ENCODE data around the gene SLC22A5.

The SLC22A5 gene

DNA sequence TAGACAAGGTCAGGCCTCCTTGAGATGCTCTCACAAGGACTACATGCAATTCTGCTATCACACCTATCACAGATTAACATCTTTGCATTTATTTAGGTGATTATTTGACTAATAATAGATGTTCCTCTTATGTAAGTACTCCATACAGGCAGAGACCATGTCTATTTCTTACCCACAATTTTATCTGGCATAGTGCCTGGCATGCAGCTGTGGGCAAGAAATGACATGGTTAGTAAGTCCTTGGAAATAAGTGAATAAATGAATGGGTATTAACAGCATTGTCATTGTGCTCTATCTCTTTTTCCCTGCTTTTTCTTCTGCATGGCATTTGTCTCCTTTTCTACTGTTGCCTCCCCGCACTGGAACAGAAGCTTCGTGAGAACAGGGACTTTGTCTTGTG, 49.4 kb downstream of the SLC22A5 start:
- H3K79me2 ChIP-seq (ENCODE audit: insufficient read depth, low read depth) = peaks cover 38% of the 10 kb centered on the region
- H3K4me1 ChIP-seq (ENCODE audit: low read depth, poor library complexity, severe bottlenecking) = peaks cover 91% of the 10 kb centered on the region
- TF ChIP-seq, protein P1, sequence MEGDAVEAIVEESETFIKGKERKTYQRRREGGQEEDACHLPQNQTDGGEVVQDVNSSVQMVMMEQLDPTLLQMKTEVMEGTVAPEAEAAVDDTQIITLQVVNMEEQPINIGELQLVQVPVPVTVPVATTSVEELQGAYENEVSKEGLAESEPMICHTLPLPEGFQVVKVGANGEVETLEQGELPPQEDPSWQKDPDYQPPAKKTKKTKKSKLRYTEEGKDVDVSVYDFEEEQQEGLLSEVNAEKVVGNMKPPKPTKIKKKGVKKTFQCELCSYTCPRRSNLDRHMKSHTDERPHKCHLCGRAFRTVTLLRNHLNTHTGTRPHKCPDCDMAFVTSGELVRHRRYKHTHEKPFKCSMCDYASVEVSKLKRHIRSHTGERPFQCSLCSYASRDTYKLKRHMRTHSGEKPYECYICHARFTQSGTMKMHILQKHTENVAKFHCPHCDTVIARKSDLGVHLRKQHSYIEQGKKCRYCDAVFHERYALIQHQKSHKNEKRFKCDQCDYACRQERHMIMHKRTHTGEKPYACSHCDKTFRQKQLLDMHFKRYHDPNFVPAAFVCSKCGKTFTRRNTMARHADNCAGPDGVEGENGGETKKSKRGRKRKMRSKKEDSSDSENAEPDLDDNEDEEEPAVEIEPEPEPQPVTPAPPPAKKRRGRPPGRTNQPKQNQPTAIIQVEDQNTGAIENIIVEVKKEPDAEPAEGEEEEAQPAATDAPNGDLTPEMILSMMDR (conservative IDR thresholded peaks at IDR 0.05; ENCODE audit: low read depth, low read length) = no peak
- H2AFZ ChIP-seq (ENCODE audit: low read depth) = no peak overlapping the region
- H4K20me1 ChIP-seq (ENCODE audit: insufficient read depth) = no peaks in the 10 kb centered on the region
- H3K4me3 ChIP-seq (IDR thresholded peaks at IDR 0.05; ENCODE audit: insufficient read depth, low read depth, low read length) = no peak overlapping the region
- H3K27me3 ChIP-seq (ENCODE audit: insufficient read depth, low read depth) = no peaks in the 10 kb centered on the region
- peak overlapping the region; percentile 49 for H3K27ac ChIP-seq
- peak overlapping the region; percentile 100; the same call in 1 of the 2 replicates for H3K4me2 ChIP-seq
- H3K9ac ChIP-seq = no peak overlapping the region
- no peaks in the 10 kb centered on the region for H3K36me3 ChIP-seq (ENCODE audit: insufficient read depth)

DNA sequence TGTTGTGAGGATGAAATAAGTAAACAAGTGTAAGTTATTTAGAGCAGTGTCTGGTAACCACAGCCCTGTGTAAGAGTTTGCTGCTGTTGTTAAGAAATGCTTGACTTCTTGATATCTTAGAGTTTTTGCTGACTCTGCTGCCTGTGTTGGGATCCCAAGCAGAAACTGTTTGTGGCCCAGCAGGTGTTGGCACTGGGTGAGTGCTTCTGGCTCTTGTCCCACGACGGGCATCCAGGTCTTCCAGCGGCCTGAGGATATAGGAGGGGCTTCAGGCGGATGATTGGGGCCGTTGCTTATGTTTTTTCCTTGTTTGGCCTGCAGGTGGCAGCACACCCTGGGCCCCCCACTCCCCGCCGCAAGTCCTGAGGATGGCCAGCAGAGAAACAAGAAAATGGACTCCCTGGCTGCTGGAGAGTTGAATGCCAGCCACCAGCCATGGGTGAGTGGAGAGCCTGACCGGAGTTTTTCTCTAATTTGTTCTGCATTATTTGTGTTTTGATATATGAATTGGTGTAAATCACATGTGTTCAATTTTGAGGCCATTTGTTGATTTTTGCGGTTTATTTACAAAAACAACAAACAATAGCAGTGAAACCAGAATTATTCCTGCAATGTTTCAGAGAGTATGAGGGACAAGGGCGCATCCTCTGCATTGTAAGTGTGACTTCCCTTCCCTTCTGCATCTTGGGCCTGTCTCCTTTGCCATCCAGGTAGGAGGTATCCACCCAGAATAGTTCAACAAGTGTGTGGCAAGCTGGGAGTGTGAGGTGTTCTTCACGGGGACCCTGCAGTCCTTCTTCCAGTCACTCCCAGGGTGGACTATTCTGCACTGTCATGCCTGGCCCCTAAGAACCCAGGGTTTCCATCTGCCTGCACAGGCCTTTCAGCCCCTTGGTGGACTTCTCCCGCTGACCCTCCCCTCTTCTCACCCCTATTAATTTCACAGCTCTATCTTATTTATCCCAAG, 50.3 kb downstream of the SLC22A5 start:
- Histone ChIP-seq H3K4me3 (IDR thresholded peaks at IDR 0.05; ENCODE audit: insufficient read depth, low read depth, low read length) (no peak overlapping the region), H3K79me2 (ENCODE audit: insufficient read depth, low read depth) (peaks cover 38% of the 10 kb centered on the region), H3K9ac (peak overlapping the region; percentile 12; the same call in 1 of the 2 replicates), H3K4me2 (peak overlapping the region; percentile 100), H3K36me3 (ENCODE audit: insufficient read depth) (no peaks in the 10 kb centered on the region), H2AFZ (ENCODE audit: low read depth) (peak overlapping the region; percentile 37; the same call in 1 of the 2 replicates), H3K27ac (peak overlapping the region; percentile 49), H3K27me3 (ENCODE audit: insufficient read depth, low read depth) (no peaks in the 10 kb centered on the region), H4K20me1 (ENCODE audit: insufficient read depth) (no peaks in the 10 kb centered on the region), H3K4me1 (ENCODE audit: low read depth, poor library complexity, severe bottlenecking) (peaks cover 91% of the 10 kb centered on the region)
- TF ChIP-seq, protein P1 (conservative IDR thresholded peaks at IDR 0.05; ENCODE audit: low read depth, low read length) = peak; percentile 89

DNA sequence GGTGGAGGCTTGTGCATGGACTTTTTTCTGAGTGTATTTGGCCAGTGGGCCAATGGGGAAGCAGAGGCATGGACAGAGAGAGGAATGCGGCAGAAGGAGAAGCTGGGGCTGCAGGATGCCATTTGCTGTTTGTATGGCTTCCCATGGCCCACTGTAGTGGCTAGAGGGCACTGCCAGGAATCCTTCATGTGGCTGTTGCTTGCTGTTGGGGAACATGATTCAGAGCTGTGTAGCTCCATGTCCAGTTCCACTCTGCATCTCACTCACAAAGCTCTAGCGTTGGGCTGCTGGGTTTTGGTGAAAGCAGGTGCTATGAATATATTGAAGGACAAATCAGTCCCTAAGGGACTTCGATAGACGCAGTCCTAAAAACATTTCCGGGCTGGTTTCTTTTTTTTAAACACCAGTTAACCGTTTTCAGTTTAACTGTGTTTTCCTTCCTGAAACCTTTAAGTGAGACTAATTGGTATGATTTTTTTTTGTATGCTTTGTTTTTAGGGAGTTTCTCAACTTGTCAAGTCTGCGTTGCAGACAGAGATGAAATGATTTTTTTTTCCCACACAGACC, 51.3 kb downstream of the SLC22A5 start:
- H2AFZ ChIP-seq (ENCODE audit: low read depth) = peak overlapping the region; percentile 24; the same call in 1 of the 2 replicates

DNA sequence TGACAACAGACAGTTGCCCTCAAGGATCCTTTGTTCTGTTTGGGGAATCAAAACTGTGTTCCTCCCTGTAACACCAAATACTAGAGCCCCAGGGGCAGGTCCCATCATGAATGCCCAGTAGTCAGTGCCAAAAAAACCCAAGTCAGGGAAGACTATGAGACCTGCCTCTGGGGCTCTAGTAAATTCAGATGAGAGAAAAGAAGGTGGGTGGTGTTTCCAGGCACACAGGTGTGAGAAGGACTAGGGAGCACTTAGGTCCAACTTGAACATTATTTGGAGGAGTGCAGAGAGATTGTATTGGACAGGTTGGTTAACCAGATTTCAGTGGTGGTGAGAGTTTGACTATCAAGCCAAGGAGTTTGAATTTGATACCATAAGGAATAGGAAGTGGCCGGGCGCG, 52.0 kb downstream of the SLC22A5 start:
- Histone ChIP-seq H4K20me1 (ENCODE audit: insufficient read depth) (no peaks in the 10 kb centered on the region), H3K27ac (peak overlapping the region; percentile 49), H2AFZ (ENCODE audit: low read depth) (no peak overlapping the region), H3K4me2 (peak overlapping the region; percentile 100), H3K9ac (no peak overlapping the region; the same call in 1 of the 2 replicates), H3K4me3 (IDR thresholded peaks at IDR 0.05; ENCODE audit: insufficient read depth, low read depth, low read length) (no peak overlapping the region), H3K27me3 (ENCODE audit: insufficient read depth, low read depth) (no peaks in the 10 kb centered on the region), H3K4me1 (ENCODE audit: low read depth, poor library complexity, severe bottlenecking) (peaks cover 91% of the 10 kb centered on the region), H3K36me3 (ENCODE audit: insufficient read depth) (no peaks in the 10 kb centered on the region), H3K79me2 (ENCODE audit: insufficient read depth, low read depth) (peaks cover 30% of the 10 kb centered on the region)
- TF ChIP-seq, protein P1 (conservative IDR thresholded peaks at IDR 0.05; ENCODE audit: low read depth, low read length) = no peak

More for the DNA sequence above, 51.3 kb downstream of the SLC22A5 start:
- H3K36me3 ChIP-seq (ENCODE audit: insufficient read depth) = no peaks in the 10 kb centered on the region
- TF ChIP-seq, protein P1 (conservative IDR thresholded peaks at IDR 0.05; ENCODE audit: low read depth, low read length) = no peak
- H3K27me3 ChIP-seq (ENCODE audit: insufficient read depth, low read depth) = no peaks in the 10 kb centered on the region
- H3K79me2 ChIP-seq (ENCODE audit: insufficient read depth, low read depth) = peaks cover 36% of the 10 kb centered on the region
- H3K4me1 ChIP-seq (ENCODE audit: low read depth, poor library complexity, severe bottlenecking) = peaks cover 91% of the 10 kb centered on the region
- peak overlapping the region; percentile 49 for H3K27ac ChIP-seq
- H3K4me3 ChIP-seq (IDR thresholded peaks at IDR 0.05; ENCODE audit: insufficient read depth, low read depth, low read length) = no peak overlapping the region
- no peaks in the 10 kb centered on the region for H4K20me1 ChIP-seq (ENCODE audit: insufficient read depth)
- peak overlapping the region; percentile 43 for H3K9ac ChIP-seq
- H3K4me2 ChIP-seq = peak overlapping the region; percentile 100

All from KMS-11 (cell line).